HUDEP-2 (cell line): ENCODE measurements around the gene ZNF385D.
"Not testable (repeated sequence)": the region's sequence is repeated elsewhere in the genome, so short reads cannot be mapped to it uniquely, and the experiment has no call there.

Source experiments
- DNase-seq, 76 experiments: peaks; one replicate each; lab custom pipeline; 2025; ENCODE audit not compliant: unreplicated experiment in 76 of 76; lab: John Stamatoyannopoulos, UW

ZNF385D gene

DNA sequence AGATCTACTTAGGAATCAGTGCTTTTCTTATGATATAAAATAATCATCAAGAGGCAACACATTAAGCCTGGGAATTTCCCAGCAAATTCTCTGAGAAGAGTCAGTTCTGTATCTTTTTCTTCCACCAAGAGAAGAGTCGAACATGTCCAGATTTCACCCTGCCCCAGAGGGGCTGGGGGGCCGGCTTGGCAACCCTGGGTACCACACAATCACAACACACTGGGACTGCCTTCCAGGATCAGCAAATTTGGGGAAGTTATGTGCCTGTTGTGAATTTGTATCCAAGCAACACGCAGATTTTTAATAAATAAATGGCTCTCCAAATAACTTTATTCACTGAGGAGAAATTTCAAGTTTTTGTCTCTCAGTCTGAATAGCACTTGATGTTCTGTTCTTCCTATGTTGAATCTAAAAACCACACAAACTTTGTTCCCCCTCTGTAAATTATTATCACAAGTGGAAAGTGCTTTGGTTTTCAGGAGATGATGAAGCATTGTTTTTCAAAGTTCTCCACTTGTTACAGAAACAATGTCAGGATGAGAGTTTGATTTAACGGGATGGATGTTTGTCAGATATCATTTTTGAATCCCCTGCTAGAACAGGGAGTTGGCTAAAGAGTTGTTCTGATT lies 357.2 kb downstream of the ZNF385D start:
- no peak for DNase-seq

DNA sequence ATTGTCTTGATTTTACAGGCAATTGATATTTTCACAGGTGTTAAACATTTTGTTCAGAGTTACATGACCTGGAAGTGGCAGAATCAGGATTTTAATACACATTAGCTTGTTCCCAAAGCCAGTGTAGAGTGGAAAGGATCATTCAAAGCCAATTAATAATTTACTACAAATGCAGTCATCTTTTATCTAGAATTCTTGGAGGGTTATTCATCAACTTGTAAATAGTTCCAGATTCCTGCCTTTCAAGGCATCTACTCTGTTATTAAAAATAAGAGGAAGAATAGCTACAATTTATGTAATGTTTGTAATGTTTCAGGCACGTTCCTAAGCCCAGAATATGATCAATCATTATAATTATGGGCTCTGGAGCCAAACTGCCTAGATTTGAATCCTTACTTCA lies 358.5 kb downstream of the ZNF385D start:
- DNase-seq = no peak

DNA sequence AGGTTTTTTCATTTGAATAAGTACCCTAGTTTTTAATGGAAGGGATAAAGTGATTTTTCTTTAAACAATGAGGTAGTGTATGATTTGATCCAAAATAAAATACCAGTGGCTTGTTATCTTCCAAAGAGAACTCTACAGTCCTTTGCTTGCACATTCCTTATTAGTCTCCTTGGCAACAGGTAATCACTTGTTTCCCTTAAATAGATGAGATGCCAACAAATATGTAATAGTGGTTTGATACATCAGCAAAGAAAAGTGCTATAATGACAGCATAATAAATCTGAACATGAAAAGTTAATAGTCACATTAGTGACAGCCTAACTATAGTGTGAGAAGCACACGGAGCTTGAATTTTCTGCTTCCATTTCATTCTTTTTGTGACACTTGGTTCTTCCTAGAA lies 360.2 kb downstream of the ZNF385D start:
- no peak for DNase-seq

DNA sequence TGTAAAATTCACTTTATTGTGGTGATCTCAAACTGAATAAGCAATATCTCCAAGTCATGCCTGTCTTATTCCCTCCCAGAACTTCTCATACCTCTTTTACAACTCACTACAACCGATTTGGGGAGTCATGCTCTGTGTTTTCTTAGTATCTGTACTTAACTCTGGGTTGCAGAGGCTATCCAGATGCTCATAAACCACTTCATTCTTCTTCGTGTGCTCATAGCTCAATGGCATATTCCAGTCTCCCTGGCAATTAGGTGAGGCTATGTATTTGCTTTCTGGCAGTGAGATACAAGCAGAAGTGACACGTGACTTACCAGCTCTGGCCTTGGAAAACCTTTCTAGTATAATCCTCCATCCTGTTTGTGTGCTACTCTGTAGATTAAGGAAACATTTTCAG lies 360.9 kb downstream of the ZNF385D start:
- no peak for DNase-seq

DNA sequence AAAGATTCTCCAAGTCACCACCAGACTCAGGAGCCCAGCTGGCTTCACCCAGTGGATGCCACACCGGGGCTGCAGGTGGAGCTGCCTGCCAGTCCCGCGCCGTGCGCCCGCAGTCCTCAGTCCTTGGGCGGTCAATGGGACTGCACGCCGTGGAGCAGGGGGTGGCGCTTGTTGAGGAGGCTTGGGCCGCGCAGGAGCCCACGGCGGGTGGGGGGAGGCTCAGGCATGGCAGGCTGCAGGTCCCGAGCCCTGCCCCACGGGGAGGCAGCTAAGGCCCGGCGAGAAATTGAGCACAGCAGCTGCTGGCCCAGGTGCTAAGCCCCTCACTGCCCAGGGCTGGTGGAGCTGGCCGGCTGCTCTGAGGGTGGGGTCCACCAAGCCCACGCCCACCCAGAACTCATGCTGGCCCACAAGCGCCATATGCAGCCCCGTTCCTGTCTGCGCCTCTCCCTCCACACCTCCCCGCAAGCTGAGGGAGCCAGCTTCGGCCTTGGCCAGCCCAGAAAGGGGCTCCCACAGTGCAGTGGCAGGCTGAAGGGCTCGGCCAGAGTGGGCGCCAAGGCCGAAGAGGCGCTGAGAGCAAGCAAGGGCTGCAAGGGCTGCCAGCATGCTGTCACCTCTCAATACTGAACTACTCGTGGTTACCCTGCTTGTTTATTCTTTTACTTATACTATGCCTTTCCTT lies 363.7 kb downstream of the ZNF385D start:
- DNase-seq = not testable (repeated sequence)

DNA sequence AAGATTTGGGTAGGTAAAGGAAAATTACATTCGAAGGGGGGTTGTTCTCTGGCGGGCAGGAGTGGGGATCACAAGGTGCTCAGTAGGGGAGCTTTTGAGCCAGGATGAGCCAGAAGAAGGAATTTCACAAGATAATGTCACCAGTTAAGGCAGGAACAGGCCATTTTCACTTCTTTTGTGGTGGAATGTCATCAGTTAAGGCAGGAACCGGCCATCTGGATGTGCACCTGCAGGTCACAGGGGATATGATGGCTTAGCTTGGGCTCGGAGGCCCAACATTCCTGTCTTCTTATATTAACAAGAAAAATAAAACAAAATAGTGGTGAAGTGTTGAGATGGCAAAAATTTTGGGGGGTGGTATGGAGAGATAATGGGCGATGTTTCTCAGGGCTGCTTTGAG lies 373.0 kb downstream of the ZNF385D start:
- DNase-seq = not testable (repeated sequence)

DNA sequence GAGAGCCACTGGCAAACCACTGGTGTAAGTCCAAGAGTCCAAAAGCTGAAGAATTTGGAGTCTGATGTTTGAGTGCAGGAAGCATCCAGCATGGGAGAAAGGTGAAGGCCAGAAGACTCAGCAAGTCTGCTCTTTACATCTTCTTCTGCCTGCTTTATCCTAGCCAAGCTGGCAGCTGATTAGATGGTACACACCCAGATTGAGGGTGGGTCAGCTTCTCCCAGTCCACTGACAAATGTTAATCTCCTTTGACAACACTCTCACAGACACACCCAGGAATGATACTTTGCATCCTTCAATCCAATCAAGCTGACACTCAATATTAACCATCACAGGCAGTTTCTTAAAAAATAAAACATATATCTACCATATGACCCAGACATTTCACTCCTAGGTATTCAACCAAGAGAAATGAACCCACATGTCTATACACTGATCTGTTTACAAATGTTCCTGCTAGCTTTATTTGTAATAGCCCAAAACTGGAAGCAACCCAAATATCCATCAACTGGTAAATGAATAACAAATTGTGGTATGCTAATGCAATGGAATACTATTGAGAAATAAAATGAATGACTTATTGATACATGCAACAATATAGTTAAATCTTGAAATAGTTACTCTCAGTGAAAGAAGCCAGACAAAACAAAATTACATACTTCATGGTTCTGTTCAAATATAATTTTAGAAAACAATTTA lies 373.8 kb downstream of the ZNF385D start:
- DNase-seq = no peak

DNA sequence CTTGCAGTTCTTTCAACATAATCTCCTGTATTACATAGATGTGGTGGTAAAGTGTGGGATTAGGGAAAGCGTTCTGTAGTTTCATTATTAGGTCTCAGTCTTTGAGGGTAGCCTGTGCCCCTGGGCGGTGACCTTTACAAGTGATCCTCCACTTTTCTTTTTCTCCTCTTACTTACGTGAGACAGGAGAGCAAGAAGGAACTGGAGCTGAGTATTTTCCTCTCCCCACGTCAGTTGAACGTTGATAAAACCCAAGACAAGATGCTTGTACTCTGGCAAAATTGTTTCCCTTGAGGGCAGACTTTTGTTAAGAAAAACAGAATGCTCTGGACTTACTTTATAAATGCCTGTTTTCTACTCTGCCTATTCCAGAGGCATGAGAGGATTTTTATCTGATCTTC lies 378.7 kb downstream of the ZNF385D start:
- DNase-seq = no peak
